Type B pancreatic cell (in vitro differentiated cells): ENCODE results near the gene AP3B1. TPM values are rescaled to one million over a fixed set of nuclear protein-coding genes. Genes with fewer than 3 reads are reported as not detected.
"Not testable (repeated sequence)": the region's sequence is repeated elsewhere in the genome, so short reads cannot be mapped to it uniquely, and the experiment has no call there.

Experiments
- DNase-seq: peaks from one replicate; pipeline ENCODE4 v3.0.0; 2021; ENCODE audit warnings: mixed read lengths; ENCODE audit not compliant: unreplicated experiment; ENCODE audit errors: extremely low spot score
- H3K27ac Mint-ChIP-seq: 2 replicates; pipeline ENCODE4 v1.8.0; 2021; ENCODE audit warnings: mild to moderate bottlenecking, mixed read lengths
- H3K27me3 Mint-ChIP-seq: 2 replicates; pipeline ENCODE4 v1.8.0; 2021; ENCODE audit warnings: mixed read lengths
- H3K36me3 Mint-ChIP-seq: 2 replicates; pipeline ENCODE4 v1.8.0; 2021; ENCODE audit warnings: mixed read lengths
- H3K4me1 Mint-ChIP-seq: one replicate; pipeline ENCODE4 v1.8.0; 2021; ENCODE audit warnings: mixed read lengths; ENCODE audit not compliant: unreplicated experiment
- H3K4me3 Mint-ChIP-seq: 2 replicates; pipeline ENCODE4 v1.8.0; 2021; ENCODE audit warnings: mild to moderate bottlenecking, mixed read lengths
- H3K9me3 Mint-ChIP-seq: 2 replicates; pipeline ENCODE4 v1.8.0; 2021; ENCODE audit warnings: mixed read lengths
- CTCF ChIP-seq: fragments of 200-600 bp; sonication (generic); conservative IDR thresholded peaks from 2 replicates; pipeline ENCODE4 v1.5.0; 2021; ENCODE audit warnings: antibody characterized with exemption, mild to moderate bottlenecking
- total RNA-seq: library from RNA; stranded (reverse); gene quantifications from 2 replicates; pipeline ENCODE4 v1.2.1, GENCODE V29; 2021; ENCODE audit warnings: low replicate concordance

The AP3B1 gene
- total RNA-seq, 1 donor from 2014 or later = 48.4 TPM

GRCh38 chr5:78056901-78057514 is 237.5 kb downstream of the AP3B1 start:
- Mint-ChIP-seq H3K4me3 (no peak overlapping the region), H3K4me1 (no peaks in the 10 kb centered on the region), H3K9me3 (no peaks in the 10 kb centered on the region), H3K27ac (no peak overlapping the region), H3K36me3 (no peaks in the 10 kb centered on the region), H3K27me3 (no peaks in the 10 kb centered on the region)
- DNase-seq = no peak
- TF ChIP-seq CTCF = peak; percentile 42

- Mint-ChIP-seq H3K36me3 (no peaks in the 10 kb centered on the region), H3K27ac (no peak overlapping the region), H3K4me1 (no peaks in the 10 kb centered on the region), H3K27me3 (no peaks in the 10 kb centered on the region), H3K9me3 (no peaks in the 10 kb centered on the region), H3K4me3 (no peak overlapping the region)
- TF ChIP-seq CTCF = no peak
- DNase-seq = no peak
Observed at GRCh38 chr5:78056053-78056452, 238.4 kb downstream of the AP3B1 start.

GRCh38 chr5:78050888-78051287 is 243.6 kb downstream of the AP3B1 start:
- Mint-ChIP-seq H3K4me3 (no peak overlapping the region), H3K27ac (no peak overlapping the region), H3K4me1 (no peaks in the 10 kb centered on the region), H3K36me3 (peaks cover 10% of the 10 kb centered on the region), H3K9me3 (no peaks in the 10 kb centered on the region), H3K27me3 (no peaks in the 10 kb centered on the region)
- TF ChIP-seq CTCF = no peak
- DNase-seq = no peak

GRCh38 chr5:78046823-78047222 is 247.7 kb downstream of the AP3B1 start:
- H3K27ac Mint-ChIP-seq, H3K4me3 Mint-ChIP-seq: not testable (repeated sequence)
- peaks cover 22% of the 10 kb centered on the region for H3K36me3 Mint-ChIP-seq

GRCh38 chr5:78046006-78046405 is 248.5 kb downstream of the AP3B1 start:
- no peaks in the 10 kb centered on the region for H3K27me3 Mint-ChIP-seq
- H3K9me3 Mint-ChIP-seq = peaks cover 9% of the 10 kb centered on the region

More at GRCh38 chr5:78046823-78047222, 247.7 kb downstream of the AP3B1 start:
- not testable (repeated sequence) for DNase-seq, H3K27me3 Mint-ChIP-seq, H3K4me1 Mint-ChIP-seq, H3K9me3 Mint-ChIP-seq

GRCh38 chr5:78041805-78042204 is 252.7 kb downstream of the AP3B1 start:
- peaks cover 9% of the 10 kb centered on the region for H3K9me3 Mint-ChIP-seq
- no peak for TF ChIP-seq CTCF
- no peak overlapping the region for H3K27ac Mint-ChIP-seq
- no peaks in the 10 kb centered on the region for H3K4me1 Mint-ChIP-seq
- peaks cover 23% of the 10 kb centered on the region for H3K36me3 Mint-ChIP-seq
- DNase-seq = no peak
- H3K4me3 Mint-ChIP-seq = no peak overlapping the region
- no peaks in the 10 kb centered on the region for H3K27me3 Mint-ChIP-seq

More at GRCh38 chr5:78046006-78046405, 248.5 kb downstream of the AP3B1 start:
- Mint-ChIP-seq H3K36me3 (peaks cover 22% of the 10 kb centered on the region), H3K27ac (no peak overlapping the region), H3K4me1 (no peaks in the 10 kb centered on the region), H3K4me3 (no peak overlapping the region)
- TF ChIP-seq CTCF = no peak
- no peak for DNase-seq
